GM12878 (cell line): ENCODE results near the gene RASL12. TPM values are rescaled to one million over a fixed set of nuclear protein-coding genes. Genes with fewer than 3 reads are reported as not detected.

Experiments used
- ATAC-seq: fragments of 200-7000 bp; cut with Tn5 transposase; 3 replicates; pipeline ENCODE4 v1.9.1; 2020; ENCODE audit warnings: mild to moderate bottlenecking, moderate library complexity
- BruUV-seq: library from RNA; stranded (reverse); fragments of 400-500 nt; replicated peaks from 2 replicates; lab custom pipeline; 2021; lab: Mats Ljungman, UMichigan
- CTCF ChIA-PET: fragments of 300-600 bp; sonication (Branson Sonifier 250); formaldehyde crosslinking; extraction: SDS; loops from one replicate; lab custom pipeline; 2021; ENCODE audit warnings: inconsistent platforms; lab: Yijun Ruan, JAX
- POLR2A ChIA-PET: fragments of 350-600 bp; formaldehyde crosslinking; extraction: SDS; loops from one replicate; lab custom pipeline; 2021; ENCODE audit warnings: inconsistent platforms; lab: Charles Lee
- RAD21 ChIA-PET: fragments of 300-600 bp; sonication (Branson Sonifier 250); formaldehyde crosslinking; loops from one replicate; lab custom pipeline; 2023; ENCODE audit warnings: antibody characterized with exemption; ENCODE audit not compliant: unreplicated experiment; lab: Charles Lee
- SMC1A ChIA-PET: fragments of 300-600 bp; sonication (Branson Sonifier 250); formaldehyde crosslinking; loops from one replicate; lab custom pipeline; 2023; ENCODE audit not compliant: unreplicated experiment, uncharacterized antibody; lab: Charles Lee
- DNase-seq: peaks from one replicate; pipeline ENCODE4 v3.0.0-alpha.2; 2011; ENCODE audit warnings: low read depth, low spot score
- FAIRE-seq: peaks from 3 replicates; lab custom pipeline; 2011; peaks lifted over from hg19 to GRCh38; lab: Jason Lieb, UNC
- H2AFZ ChIP-seq: 2 replicates; pipeline ENCODE4 v1.6.0; 2011; ENCODE audit warnings: low read depth, low read length, control low read depth; ENCODE audit not compliant: control insufficient read depth
- H3K27ac ChIP-seq: 2 replicates; pipeline ENCODE4 v1.5.1; 2011; ENCODE audit warnings: control low read depth; ENCODE audit not compliant: control insufficient read depth, insufficient read depth
- H3K27me3 ChIP-seq, 2 experiments: replicated peaks in 1 of 2; 2 replicates each; pipeline versions ENCODE4 v1.6.0 to v1.6.1; 2011; ENCODE audit warnings: low read length in 1 of 2; ENCODE audit not compliant: control insufficient read depth in 2 of 2, insufficient read depth in 2 of 2
- H3K36me3 ChIP-seq, 2 experiments: 2 replicates each; pipeline ENCODE4 v1.5.1; 2011; ENCODE audit warnings: low read length in 1 of 2; ENCODE audit not compliant: control insufficient read depth in 2 of 2, insufficient read depth in 2 of 2
- H3K4me1 ChIP-seq: 2 replicates; pipeline ENCODE4 v1.6.1; 2011; ENCODE audit warnings: mild to moderate bottlenecking, low read length, moderate library complexity, mixed read lengths; ENCODE audit not compliant: control insufficient read depth, insufficient read depth
- H3K4me2 ChIP-seq: 2 replicates; pipeline ENCODE4 v1.6.0; 2011; ENCODE audit warnings: control low read depth; ENCODE audit not compliant: control insufficient read depth, insufficient read depth
- H3K4me3 ChIP-seq: fragments of 200-600 bp; sonication (generic); 2 replicates; pipeline ENCODE4 v1.5.1; 2016
- H3K79me2 ChIP-seq: 2 replicates; pipeline ENCODE4 v1.6.0; 2011; ENCODE audit warnings: low read length; ENCODE audit not compliant: control insufficient read depth, insufficient read depth
- H3K9ac ChIP-seq: 2 replicates; pipeline ENCODE4 v1.8.0; 2011; ENCODE audit warnings: low read length, control low read depth, mixed read lengths; ENCODE audit not compliant: control insufficient read depth, insufficient read depth
- H3K9me3 ChIP-seq: replicated peaks from 3 replicates; pipeline ENCODE4 v1.5.1; 2011; ENCODE audit warnings: mild to moderate bottlenecking, low read length; ENCODE audit not compliant: control insufficient read depth, insufficient read depth
- H4K20me1 ChIP-seq: 2 replicates; pipeline ENCODE4 v1.6.0; 2011; ENCODE audit not compliant: control insufficient read depth, insufficient read depth
- ASH2L ChIP-seq: fragments of 300-600, 200-600 bp; sonication (generic); IDR thresholded peaks from 2 replicates; pipeline ENCODE4 v1.6.1; 2017; ENCODE audit warnings: low read depth, mild to moderate bottlenecking, borderline replicate concordance
- CBX3 ChIP-seq: fragments of 200-600 bp; sonication (generic); IDR thresholded peaks from 2 replicates; pipeline ENCODE4 v1.6.1; 2016; ENCODE audit warnings: low read depth, borderline replicate concordance
- CHD4 ChIP-seq: fragments of 200-600 bp; sonication (generic); IDR thresholded peaks from 2 replicates; pipeline ENCODE4 v1.6.1; 2016; ENCODE audit warnings: mild to moderate bottlenecking
- HCFC1 ChIP-seq: fragments of 150-350 bp; IDR thresholded peaks from 2 replicates; pipeline ENCODE4 v1.6.1; 2014; ENCODE audit warnings: low read length
- KDM1A ChIP-seq: fragments of 200-600 bp; sonication (generic); IDR thresholded peaks from 2 replicates; pipeline ENCODE4 v1.6.1; 2016; ENCODE audit warnings: borderline replicate concordance
- MEF2B ChIP-seq: fragments of 450-650 bp; IDR thresholded peaks from 2 replicates; pipeline ENCODE4 v1.6.1; 2018; ENCODE audit warnings: mild to moderate bottlenecking, moderate library complexity; ENCODE audit not compliant: partially characterized antibody, poor library complexity, severe bottlenecking
- NFXL1 ChIP-seq: fragments of 450-650 bp; IDR thresholded peaks from 2 replicates; pipeline ENCODE4 v1.6.1; 2017; ENCODE audit warnings: antibody characterized with exemption, mild to moderate bottlenecking, borderline replicate concordance
- NFYB ChIP-seq: IDR thresholded peaks from 2 replicates; pipeline ENCODE4 v1.6.1; 2011; ENCODE audit warnings: low read depth, mild to moderate bottlenecking, low read length, improper control_type of control experiment, moderate library complexity; ENCODE audit not compliant: insufficient read depth
- NRF1 ChIP-seq: conservative IDR thresholded peaks from 2 replicates; pipeline ENCODE4 v1.6.1; 2011; ENCODE audit warnings: mild to moderate bottlenecking, low read depth, low read length, improper control_type of control experiment
- RBBP5 ChIP-seq: fragments of 200-600 bp; sonication (generic); conservative IDR thresholded peaks from 2 replicates; pipeline ENCODE4 v1.6.1; 2016
- SMARCA5 ChIP-seq: fragments of 450-650 bp; IDR thresholded peaks from 2 replicates; pipeline ENCODE4 v1.6.1; 2017; ENCODE audit warnings: mild to moderate bottlenecking
- ZBTB40 ChIP-seq: fragments of 450-650 bp; IDR thresholded peaks from 2 replicates; pipeline ENCODE4 v1.6.1; 2016; ENCODE audit warnings: mild to moderate bottlenecking, moderate library complexity, borderline replicate concordance
- ZNF24 ChIP-seq: fragments of 450-650 bp; IDR thresholded peaks from 2 replicates; pipeline ENCODE4 v1.6.1; 2017; ENCODE audit warnings: antibody characterized with exemption, mild to moderate bottlenecking
- WGBS: methylation state at CpG from one replicate; pipeline ENCODE4 v1.1.6; 2016; ENCODE audit warnings: low lambda C conversion rate; ENCODE audit not compliant: insufficient replicate concordance, insufficient coverage; ENCODE audit errors: missing lambda C conversion rate; 5-methylcytosine and 5-hydroxymethylcytosine counted together
- in situ Hi-C: fragments of 300-500 bp; cut with MboI; formaldehyde crosslinking; loops from 9 replicates; pipeline ENCODE4 v1.14.3; 2018; ENCODE audit warnings: mixed read lengths
- intact Hi-C: fragments of 100-400 bp; cut with micrococcal nuclease; formaldehyde crosslinking; loops from one replicate; pipeline ENCODE4 v1.14.2; 2022; ENCODE audit not compliant: unreplicated experiment
- polyA plus RNA-seq, 11 experiments: library from polyadenylated mRNA; depleted of rRNA in 4 of 11; unstranded in 6 of 11; stranded (reverse) in 5 of 11; fragments of >200 nt; fragmentation: Nextera tagmentation in 4 of 11; fragmentation: Illumina TruSeq in 1 of 11; extraction: Ambion mirVana in 4 of 11; extraction: Trizol in 1 of 11; gene quantifications; 1 replicate in 1 of 11; 2 replicates in 10 of 11; pipeline versions ENCODE4 v1.2.1 to v1.2.3, GENCODE V29; 2011 to 2016; ENCODE audit warnings: inconsistent platforms in 2 of 11, missing spikeins in 2 of 11, low read depth in 1 of 11
- total RNA-seq, 4 experiments: library from RNA; depleted of rRNA in 3 of 4; stranded (reverse); fragments of >200 nt in 3 of 4; fragmentation: Illumina TruSeq in 1 of 4; extraction: Trizol in 1 of 4; gene quantifications; 2 replicates each; pipeline versions ENCODE4 v1.2.1 to v1.2.3, GENCODE V29; 2013 to 2021

Gene RASL12
- total and polyA plus RNA-seq, 10 of the 15 experiments (the other 5 are each of a cell fraction or from before 2014, with no cell fraction given): 0.06 to 0.10 TPM; not detected in 8

- TF ChIP-seq CBX3 (no peak), MEF2B (no peak), KDM1A (no peak)
- POLR2A ChIA-PET: no interaction called here
Measured at GRCh38 chr15:65041787-65042186, 26.0 kb downstream of the RASL12 start.

GRCh38 chr15:65040461-65040860 lies 27.3 kb downstream of the RASL12 start:
- ChIA-PET SMC1A (no interaction called here), RAD21 (no interaction called here), CTCF (no interaction called here), POLR2A (no interaction called here)
- Histone ChIP-seq H3K79me2 (no peaks in the 10 kb centered on the region), H3K4me1 (no peaks in the 10 kb centered on the region), H3K36me3 (no peaks in the 10 kb centered on the region), H3K27ac (no peak overlapping the region), H3K9ac (no peak overlapping the region), H3K4me2 (no peak overlapping the region), H3K9me3 (no peaks in the 10 kb centered on the region), H4K20me1 (no peaks in the 10 kb centered on the region), H2AFZ (no peak overlapping the region), H3K27me3 (no peaks in the 10 kb centered on the region), H3K4me3 (no peak overlapping the region)
- in situ Hi-C loops (no loop called here), intact Hi-C loops (no loop called here)
- FAIRE-seq (no peak), DNase-seq (no peak), ATAC-seq (no peak)
- whole genome bisulfite sequencing: 89% methylated on average over 6 of the region's 6 CpGs
- BruUV-seq: no TSS peak
- TF ChIP-seq ZBTB40 (no peak), HCFC1 (no peak), NFXL1 (no peak), SMARCA5 (no peak), ASH2L (no peak), NRF1 (no peak), ZNF24 (no peak), NFYB (no peak), RBBP5 (no peak), CHD4 (no peak)

More at GRCh38 chr15:65041787-65042186, 26.0 kb downstream of the RASL12 start:
- 47% methylated on average over 2 of the region's 2 CpGs for WGBS
- no peak overlapping the region for H3K4me3 ChIP-seq
- no peaks in the 10 kb centered on the region for H3K4me1 ChIP-seq
- BruUV-seq: no TSS peak
- no peak overlapping the region for H2AFZ ChIP-seq
- no peak for DNase-seq
- H3K79me2 ChIP-seq: no peaks in the 10 kb centered on the region
- ChIA-PET SMC1A (interaction anchor here (4.9 kb wide), 1 partner anchor 8 kb away, joined by 28 read pairs; no protein-coding TSS in a partner anchor), CTCF (interaction anchor here (0.9 to 3.5 kb wide), 2 partner anchors 8 to 60 kb away, joined by 5 to 22 read pairs; no protein-coding TSS in a partner anchor), RAD21 (interaction anchor here (3.3 kb wide), 1 partner anchor 8 kb away, joined by 20 read pairs; no protein-coding TSS in a partner anchor)
- H3K36me3 ChIP-seq: no peaks in the 10 kb centered on the region
- H3K27ac ChIP-seq: no peak overlapping the region
- no peaks in the 10 kb centered on the region for H3K27me3 ChIP-seq
- no peaks in the 10 kb centered on the region for H4K20me1 ChIP-seq
- no peak overlapping the region for H3K9ac ChIP-seq
- no peak overlapping the region for H3K4me2 ChIP-seq
- ATAC-seq: no peak
- no peak for FAIRE-seq
- intact Hi-C loops (no loop called here), in situ Hi-C loops (no loop called here)
- no peaks in the 10 kb centered on the region for H3K9me3 ChIP-seq
